Panc1 (cell line): ENCODE measurements around the gene HSPB7.

ENCODE experiments used
- POLR2AphosphoS5 ChIP-seq: IDR thresholded peaks from 2 replicates; pipeline ENCODE4 v1.6.1; 2012; ENCODE audit warnings: mild to moderate bottlenecking, low read depth, low read length, moderate library complexity
- REST ChIP-seq, 2 experiments: IDR thresholded peaks; 2 replicates each; pipeline ENCODE4 v1.6.1; 2011 to 2012; ENCODE audit warnings: low read depth in 2 of 2, control low read depth in 1 of 2, low read length in 1 of 2, mild to moderate bottlenecking in 1 of 2, moderate library complexity in 1 of 2; ENCODE audit not compliant: insufficient read depth in 1 of 2
- TCF7L2 ChIP-seq: IDR thresholded peaks from 2 replicates; pipeline ENCODE4 v1.6.1; 2011; ENCODE audit warnings: mild to moderate bottlenecking, low read depth, low read length, inconsistent platforms
- TF ChIP-seq, protein P1 (sequence below): fragments of 450-650 bp; IDR thresholded peaks from 2 replicates; pipeline ENCODE4 v1.5.1; 2017; ENCODE audit warnings: mild to moderate bottlenecking

GRCh38 chr1:16029288-16029687 lies 11.4 kb upstream of the HSPB7 start:
- TF ChIP-seq, protein P1, sequence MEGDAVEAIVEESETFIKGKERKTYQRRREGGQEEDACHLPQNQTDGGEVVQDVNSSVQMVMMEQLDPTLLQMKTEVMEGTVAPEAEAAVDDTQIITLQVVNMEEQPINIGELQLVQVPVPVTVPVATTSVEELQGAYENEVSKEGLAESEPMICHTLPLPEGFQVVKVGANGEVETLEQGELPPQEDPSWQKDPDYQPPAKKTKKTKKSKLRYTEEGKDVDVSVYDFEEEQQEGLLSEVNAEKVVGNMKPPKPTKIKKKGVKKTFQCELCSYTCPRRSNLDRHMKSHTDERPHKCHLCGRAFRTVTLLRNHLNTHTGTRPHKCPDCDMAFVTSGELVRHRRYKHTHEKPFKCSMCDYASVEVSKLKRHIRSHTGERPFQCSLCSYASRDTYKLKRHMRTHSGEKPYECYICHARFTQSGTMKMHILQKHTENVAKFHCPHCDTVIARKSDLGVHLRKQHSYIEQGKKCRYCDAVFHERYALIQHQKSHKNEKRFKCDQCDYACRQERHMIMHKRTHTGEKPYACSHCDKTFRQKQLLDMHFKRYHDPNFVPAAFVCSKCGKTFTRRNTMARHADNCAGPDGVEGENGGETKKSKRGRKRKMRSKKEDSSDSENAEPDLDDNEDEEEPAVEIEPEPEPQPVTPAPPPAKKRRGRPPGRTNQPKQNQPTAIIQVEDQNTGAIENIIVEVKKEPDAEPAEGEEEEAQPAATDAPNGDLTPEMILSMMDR = no peak
- TF ChIP-seq POLR2AphosphoS5 = no peak
- TF ChIP-seq REST (IDR thresholded peaks at IDR 0.05; ENCODE audit: insufficient read depth in 1 of 2, low read depth in 2 of 2, low read length in 1 of 2) = no peak
- TF ChIP-seq TCF7L2 = no peak
